Measurements from ENCODE around the gene RAB11FIP4.

Gene RAB11FIP4

GRCh38 chr17:31533546-31534155 lies 142.2 kb downstream of the RAB11FIP4 start:
- DNase-seq (ENCODE audit: low spot score), result peak; percentile 65
- peak; percentile 50 for TF ChIP-seq CTCF (IDR thresholded peaks at IDR 0.05; ENCODE audit: poor library complexity, severe bottlenecking)
- Histone ChIP-seq H3K27ac (ENCODE audit: poor library complexity, severe bottlenecking) (peak overlapping the region; percentile 3), H3K36me3 (ENCODE audit: low read depth) (no peaks in the 10 kb centered on the region), H3K4me3 (ENCODE audit: severe bottlenecking) (no peak overlapping the region), H3K27me3 (ENCODE audit: insufficient read depth, poor library complexity, severe bottlenecking) (no peaks in the 10 kb centered on the region), H3K4me1 (ENCODE audit: insufficient read depth, poor library complexity, severe bottlenecking) (peaks cover 8% of the 10 kb centered on the region), H3K9me3 (ENCODE audit: severe bottlenecking) (no peaks in the 10 kb centered on the region)
- peak; percentile 84 for ATAC-seq (ENCODE audit: low read depth)

- peaks cover 8% of the 10 kb centered on the region for H3K4me1 ChIP-seq (ENCODE audit: insufficient read depth, poor library complexity, severe bottlenecking)
- no peak for TF ChIP-seq CTCF (IDR thresholded peaks at IDR 0.05; ENCODE audit: poor library complexity, severe bottlenecking)
- peak overlapping the region; percentile 3 for H3K27ac ChIP-seq (ENCODE audit: poor library complexity, severe bottlenecking)
- no peaks in the 10 kb centered on the region for H3K9me3 ChIP-seq (ENCODE audit: severe bottlenecking)
- no peak for DNase-seq (ENCODE audit: low spot score)
- H3K36me3 ChIP-seq (ENCODE audit: low read depth), result no peaks in the 10 kb centered on the region
- H3K4me3 ChIP-seq (ENCODE audit: severe bottlenecking), result no peak overlapping the region
- ATAC-seq (ENCODE audit: low read depth), result no peak
- no peaks in the 10 kb centered on the region for H3K27me3 ChIP-seq (ENCODE audit: insufficient read depth, poor library complexity, severe bottlenecking)
Observed at GRCh38 chr17:31534223-31534888, 142.9 kb downstream of the RAB11FIP4 start.

GRCh38 chr17:31535581-31535981 lies 144.1 kb downstream of the RAB11FIP4 start:
- no peaks in the 10 kb centered on the region for H3K27me3 ChIP-seq (ENCODE audit: insufficient read depth, poor library complexity, severe bottlenecking)
- DNase-seq (ENCODE audit: low spot score) (no peak), ATAC-seq (ENCODE audit: low read depth) (no peak)
- no peak overlapping the region for H3K4me3 ChIP-seq (ENCODE audit: severe bottlenecking)
- no peak for TF ChIP-seq CTCF (IDR thresholded peaks at IDR 0.05; ENCODE audit: poor library complexity, severe bottlenecking)
- no peaks in the 10 kb centered on the region for H3K36me3 ChIP-seq (ENCODE audit: low read depth)
- no peak overlapping the region for H3K27ac ChIP-seq (ENCODE audit: poor library complexity, severe bottlenecking)
- H3K4me1 ChIP-seq (ENCODE audit: insufficient read depth, poor library complexity, severe bottlenecking), result peaks cover 8% of the 10 kb centered on the region
- H3K9me3 ChIP-seq (ENCODE audit: severe bottlenecking), result no peaks in the 10 kb centered on the region

DNA sequence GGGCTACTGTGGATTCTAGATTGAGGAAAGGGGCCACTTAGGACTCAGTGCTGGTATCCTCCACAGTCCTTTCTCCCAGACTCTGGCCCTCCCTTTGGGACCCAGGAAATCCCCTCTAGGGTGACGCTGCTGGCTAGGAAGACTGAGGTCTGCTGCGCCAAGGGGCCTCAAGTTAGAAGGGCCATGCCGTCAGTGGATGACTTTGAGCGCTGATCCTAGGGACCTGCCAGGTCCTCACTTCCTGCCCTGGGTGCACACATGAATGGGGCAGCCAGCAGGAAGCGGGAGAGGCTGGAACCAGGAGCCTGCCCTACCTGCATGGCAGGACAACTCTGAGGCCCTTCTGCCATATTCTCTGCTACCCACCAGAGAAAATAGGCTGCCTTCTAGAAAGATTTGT lies 145.0 kb downstream of the RAB11FIP4 start:
- H3K27me3 ChIP-seq (ENCODE audit: insufficient read depth, poor library complexity, severe bottlenecking), result no peaks in the 10 kb centered on the region
- H3K4me1 ChIP-seq (ENCODE audit: insufficient read depth, poor library complexity, severe bottlenecking), result peaks cover 8% of the 10 kb centered on the region
- DNase-seq (ENCODE audit: low spot score), result no peak
- no peaks in the 10 kb centered on the region for H3K9me3 ChIP-seq (ENCODE audit: severe bottlenecking)
- TF ChIP-seq CTCF (IDR thresholded peaks at IDR 0.05; ENCODE audit: poor library complexity, severe bottlenecking), result no peak
- ATAC-seq (ENCODE audit: low read depth), result no peak
- no peaks in the 10 kb centered on the region for H3K36me3 ChIP-seq (ENCODE audit: low read depth)
- H3K4me3 ChIP-seq (ENCODE audit: severe bottlenecking), result no peak overlapping the region
- H3K27ac ChIP-seq (ENCODE audit: poor library complexity, severe bottlenecking), result no peak overlapping the region

GRCh38 chr17:31537565-31538011 lies 146.1 kb downstream of the RAB11FIP4 start:
- Histone ChIP-seq H3K4me1 (ENCODE audit: insufficient read depth, poor library complexity, severe bottlenecking) (peaks cover 8% of the 10 kb centered on the region), H3K27me3 (ENCODE audit: insufficient read depth, poor library complexity, severe bottlenecking) (no peaks in the 10 kb centered on the region), H3K36me3 (ENCODE audit: low read depth) (no peaks in the 10 kb centered on the region), H3K9me3 (ENCODE audit: severe bottlenecking) (no peaks in the 10 kb centered on the region), H3K27ac (ENCODE audit: poor library complexity, severe bottlenecking) (no peak overlapping the region), H3K4me3 (ENCODE audit: severe bottlenecking) (no peak overlapping the region)
- TF ChIP-seq CTCF (IDR thresholded peaks at IDR 0.05; ENCODE audit: poor library complexity, severe bottlenecking), result no peak
- DNase-seq (ENCODE audit: low spot score), result no peak
- ATAC-seq (ENCODE audit: low read depth), result no peak
